HG02884 (cell line): ENCODE results near the gene IGF2BP2.

Source experiments
- ATAC-seq: cut with Tn5 transposase; IDR thresholded peaks from one replicate; pipeline ENCODE4 v1.9.1; 2021; ENCODE audit warnings: mild to moderate bottlenecking, moderate library complexity; ENCODE audit not compliant: unreplicated experiment

The IGF2BP2 gene

DNA sequence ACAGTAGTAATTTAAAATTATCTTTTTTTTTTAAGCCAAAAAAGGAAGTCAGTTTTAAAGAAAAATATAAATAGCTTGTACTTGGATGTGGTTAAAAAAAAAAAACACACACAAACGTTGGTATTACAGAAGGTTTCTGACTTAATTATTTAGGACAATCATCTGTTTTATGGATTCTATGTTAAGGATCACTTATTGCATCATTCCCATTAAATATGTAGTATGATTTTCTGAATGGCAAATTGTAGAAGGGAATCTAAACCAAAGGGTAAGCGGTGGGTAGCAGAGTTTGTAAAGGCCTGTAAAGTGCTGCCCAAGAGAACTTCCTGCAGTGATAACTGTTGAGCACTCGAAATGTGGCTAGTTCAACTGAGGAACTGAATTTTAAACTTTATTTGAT, 230.8 kb downstream of the IGF2BP2 start:
- no peak for ATAC-seq
